GM12875 (cell line): ENCODE data around the gene NAPB.

Source experiments
- H3K4me3 ChIP-seq: one replicate; pipeline ENCODE4 v1.5.1; 2011; ENCODE audit warnings: low read depth, low read length, control low read depth
- TF ChIP-seq, protein P1 (sequence below): IDR thresholded peaks from 2 replicates; pipeline ENCODE4 v1.5.1; 2011; ENCODE audit warnings: low read depth, mild to moderate bottlenecking, control low read depth, inconsistent platforms, low read length, moderate library complexity, borderline replicate concordance; ENCODE audit not compliant: insufficient read depth

Gene NAPB

GRCh38 chr20:23414526-23415188 is 6.6 kb downstream of the NAPB start:
- no peak overlapping the region for H3K4me3 ChIP-seq
- TF ChIP-seq, protein P1, sequence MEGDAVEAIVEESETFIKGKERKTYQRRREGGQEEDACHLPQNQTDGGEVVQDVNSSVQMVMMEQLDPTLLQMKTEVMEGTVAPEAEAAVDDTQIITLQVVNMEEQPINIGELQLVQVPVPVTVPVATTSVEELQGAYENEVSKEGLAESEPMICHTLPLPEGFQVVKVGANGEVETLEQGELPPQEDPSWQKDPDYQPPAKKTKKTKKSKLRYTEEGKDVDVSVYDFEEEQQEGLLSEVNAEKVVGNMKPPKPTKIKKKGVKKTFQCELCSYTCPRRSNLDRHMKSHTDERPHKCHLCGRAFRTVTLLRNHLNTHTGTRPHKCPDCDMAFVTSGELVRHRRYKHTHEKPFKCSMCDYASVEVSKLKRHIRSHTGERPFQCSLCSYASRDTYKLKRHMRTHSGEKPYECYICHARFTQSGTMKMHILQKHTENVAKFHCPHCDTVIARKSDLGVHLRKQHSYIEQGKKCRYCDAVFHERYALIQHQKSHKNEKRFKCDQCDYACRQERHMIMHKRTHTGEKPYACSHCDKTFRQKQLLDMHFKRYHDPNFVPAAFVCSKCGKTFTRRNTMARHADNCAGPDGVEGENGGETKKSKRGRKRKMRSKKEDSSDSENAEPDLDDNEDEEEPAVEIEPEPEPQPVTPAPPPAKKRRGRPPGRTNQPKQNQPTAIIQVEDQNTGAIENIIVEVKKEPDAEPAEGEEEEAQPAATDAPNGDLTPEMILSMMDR: no peak

DNA sequence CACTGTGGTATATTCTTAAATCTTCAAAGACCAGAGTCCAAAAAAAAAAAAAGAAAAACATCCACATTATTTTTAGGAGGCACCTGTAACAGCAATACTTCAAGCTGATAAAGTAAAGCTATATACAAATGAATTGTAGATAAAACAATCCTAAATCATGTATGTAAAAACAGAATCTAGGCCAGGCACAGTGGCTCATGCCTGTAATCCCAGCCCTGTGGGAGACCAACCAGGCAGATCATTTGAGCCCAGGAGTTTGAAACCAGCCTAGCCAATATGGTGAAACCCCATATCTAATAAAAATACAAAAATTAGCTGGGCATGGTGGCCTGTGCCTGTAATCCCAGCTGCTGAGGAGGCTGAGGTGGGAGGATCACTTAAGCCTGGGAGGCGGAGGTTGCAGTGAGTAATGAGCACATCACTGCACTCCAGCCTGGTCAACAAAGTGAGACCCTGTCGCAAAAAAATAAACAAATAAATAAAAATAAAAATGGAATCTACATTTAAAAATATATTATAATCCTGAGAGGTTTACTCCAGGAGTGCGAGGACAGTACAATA is 7.3 kb downstream of the NAPB start:
- TF ChIP-seq, protein P1: no peak
- H3K4me3 ChIP-seq: no peak overlapping the region

DNA sequence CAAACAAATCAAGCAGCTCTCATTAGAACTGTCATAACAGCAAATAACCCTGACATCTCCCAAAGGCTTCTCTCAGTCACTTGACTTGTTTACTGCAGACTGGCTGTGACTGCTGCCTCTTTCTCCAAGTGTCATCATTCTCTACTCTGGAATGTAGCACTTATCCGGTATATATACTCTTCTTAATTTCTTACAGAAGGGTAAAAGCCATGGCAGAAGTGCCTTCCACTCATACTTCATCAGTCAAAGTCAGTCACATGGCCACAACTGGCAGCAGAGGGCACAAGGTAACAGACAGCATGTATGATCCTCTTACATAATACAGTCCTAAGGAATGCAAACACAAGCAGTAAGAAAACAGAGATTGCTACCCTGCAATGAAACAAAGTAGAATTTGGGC is 9.3 kb downstream of the NAPB start:
- H3K4me3 ChIP-seq: no peak overlapping the region
- TF ChIP-seq, protein P1: no peak

DNA sequence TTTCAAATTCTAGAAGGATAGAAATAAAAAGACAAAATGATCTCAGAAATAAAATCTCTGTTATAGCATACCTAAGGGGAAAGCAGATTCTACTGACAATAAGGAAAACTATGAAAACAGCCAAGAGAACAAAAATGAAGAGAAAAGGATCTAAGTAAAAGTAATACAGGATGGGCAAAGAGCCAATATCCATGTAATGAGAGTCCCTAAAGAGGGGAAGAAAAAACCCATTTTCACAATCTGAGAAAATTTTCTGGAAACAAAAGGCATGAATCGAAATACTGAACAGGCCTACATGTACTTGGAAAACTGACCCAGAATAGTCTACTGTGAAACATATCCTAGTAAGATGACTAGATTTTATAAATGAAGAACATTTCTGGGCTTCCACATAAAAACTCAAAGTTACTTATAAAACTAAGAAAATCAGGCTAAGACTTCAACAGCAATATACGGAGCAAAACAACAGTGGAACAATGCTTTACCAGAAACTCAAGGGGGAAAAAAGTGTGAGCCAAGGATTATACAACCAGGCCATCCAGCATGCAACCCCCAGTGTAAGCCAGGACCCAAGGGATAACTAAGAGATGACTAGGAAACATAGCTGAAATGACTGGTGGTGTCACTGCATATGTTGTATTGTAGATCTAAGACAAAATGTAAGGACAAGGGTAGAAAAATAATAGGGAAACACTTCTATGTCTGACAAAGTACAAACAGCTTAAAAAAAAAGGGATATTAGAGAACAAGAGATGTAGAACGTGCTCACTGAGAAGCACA is 10.2 kb downstream of the NAPB start:
- TF ChIP-seq, protein P1: no peak
- no peak overlapping the region for H3K4me3 ChIP-seq

DNA sequence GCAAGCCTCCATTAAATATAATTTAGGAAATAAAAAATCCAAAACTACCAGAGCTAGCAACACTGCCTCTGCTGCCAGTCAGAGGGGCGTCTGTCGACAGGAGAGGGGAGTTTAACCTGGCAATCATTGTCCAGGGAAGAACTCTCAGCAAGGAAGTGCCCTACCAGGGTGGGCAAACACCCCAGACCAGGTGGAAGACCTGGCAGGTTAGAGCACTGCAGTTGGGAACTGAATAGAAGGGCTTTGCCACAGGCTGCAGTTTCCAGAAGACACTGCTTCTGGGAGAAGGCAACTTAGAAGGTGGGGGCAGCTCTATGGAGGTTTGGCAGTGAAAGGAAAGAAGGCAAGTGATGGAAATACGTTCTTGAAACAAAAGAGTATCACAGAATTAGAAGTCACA is 11.5 kb downstream of the NAPB start:
- H3K4me3 ChIP-seq: no peak overlapping the region
- TF ChIP-seq, protein P1: no peak

GRCh38 chr20:23408957-23409356 is 12.3 kb downstream of the NAPB start:
- TF ChIP-seq, protein P1: no peak
- no peak overlapping the region for H3K4me3 ChIP-seq
